K562 (cell line): ENCODE results near the gene UGT1A10. TPM values are rescaled to one million over a fixed set of nuclear protein-coding genes. Genes with fewer than 3 reads are reported as not detected.

Experiments
- ATAC-seq: fragments of 200-7000 bp; cut with Tn5 transposase; 3 replicates; pipeline ENCODE4 v1.9.1; 2020; ENCODE audit warnings: moderate library complexity
- BruUV-seq: library from RNA; stranded (reverse); fragments of 400-500 nt; replicated peaks from 2 replicates; lab custom pipeline; 2021; lab: Mats Ljungman, UMichigan
- CTCF ChIA-PET: fragments of 300-600 bp; formaldehyde crosslinking; extraction: SDS; loops from one replicate; lab custom pipeline; 2021; ENCODE audit warnings: low intra/inter-chr PET ratio; lab: Yijun Ruan, JAX
- POLR2A ChIA-PET: fragments of 300-600, 350-650 bp; sonication (Branson Sonifier 250); formaldehyde crosslinking; extraction: SDS; loops from one replicate; lab custom pipeline; 2021; ENCODE audit warnings: antibody characterized with exemption, inconsistent platforms; lab: Yijun Ruan, JAX
- DNase-seq, 4 experiments: peaks; one replicate each; pipeline versions ENCODE4 v3.0.0 to v3.0.0-alpha.2; 2011 to 2018; ENCODE audit warnings: low spot score in 3 of 4, mixed read lengths in 3 of 4; ENCODE audit errors: extremely low read depth in 1 of 4
- FAIRE-seq: peaks from 2 replicates; lab custom pipeline; 2011; peaks lifted over from hg19 to GRCh38; lab: Jason Lieb, UNC
- H2AFZ ChIP-seq: 2 replicates; pipeline ENCODE4 v1.6.0; 2011; ENCODE audit warnings: low read depth, low read length, control low read depth, inconsistent platforms
- H3K27ac ChIP-seq: fragments of 200-600 bp; 3 replicates; pipeline ENCODE4 v1.8.0; 2011; ENCODE audit warnings: low read depth, mild to moderate bottlenecking, control low read depth, inconsistent platforms, low read length, moderate library complexity, mixed read lengths; ENCODE audit errors: extremely low read depth
- H3K27me3 ChIP-seq, 2 experiments: fragments of 300-600 bp in 1 of 2; 2 replicates in 1 of 2; 3 replicates in 1 of 2; pipeline versions ENCODE4 v1.6.0 to v1.8.0; 2011; ENCODE audit warnings: inconsistent platforms in 2 of 2, low read length in 2 of 2, mild to moderate bottlenecking in 1 of 2, mixed read lengths in 1 of 2, moderate library complexity in 1 of 2; ENCODE audit not compliant: control insufficient read depth in 2 of 2, insufficient read depth in 2 of 2
- H3K36me3 ChIP-seq: fragments of 300-600 bp; 3 replicates; pipeline ENCODE4 v1.8.0; 2011; ENCODE audit warnings: mild to moderate bottlenecking, low read length, inconsistent platforms; ENCODE audit not compliant: control insufficient read depth, insufficient read depth
- H3K4me1 ChIP-seq, 2 experiments: fragments of 200-600 bp in 1 of 2; replicated peaks in 1 of 2; 2 replicates in 1 of 2; 3 replicates in 1 of 2; pipeline versions ENCODE4 v1.5.1 to v1.8.0; 2011; ENCODE audit warnings: inconsistent platforms in 2 of 2, low read length in 2 of 2, mild to moderate bottlenecking in 1 of 2, mixed read lengths in 1 of 2, moderate library complexity in 1 of 2; ENCODE audit not compliant: control insufficient read depth in 2 of 2, insufficient read depth in 2 of 2
- H3K4me2 ChIP-seq: 2 replicates; pipeline ENCODE4 v1.6.1; 2011; ENCODE audit warnings: low read length, control low read depth, inconsistent platforms, mixed read lengths; ENCODE audit not compliant: insufficient read depth
- H3K4me3 ChIP-seq: fragments of 200-600 bp; sonication (generic), shearing (Covaris generic); 2 replicates; pipeline ENCODE4 v1.5.1; 2016; ENCODE audit warnings: control low read depth, inconsistent platforms
- H3K79me2 ChIP-seq: fragments of 200-600 bp; 3 replicates; pipeline ENCODE4 v1.8.0; 2011; ENCODE audit warnings: low read length, inconsistent platforms; ENCODE audit not compliant: control insufficient read depth, insufficient read depth
- H3K9ac ChIP-seq, 2 experiments: 2 replicates each; pipeline versions ENCODE4 v1.6.0 to v1.6.1; 2011; ENCODE audit warnings: low read depth in 2 of 2, low read length in 2 of 2, control low read depth in 1 of 2, inconsistent platforms in 1 of 2, mild to moderate bottlenecking in 1 of 2, mixed read lengths in 1 of 2; ENCODE audit not compliant: insufficient read depth in 1 of 2
- H3K9me1 ChIP-seq: one replicate; pipeline ENCODE4 v1.6.0; 2011; ENCODE audit warnings: inconsistent platforms, mild to moderate bottlenecking, low read length, moderate library complexity; ENCODE audit not compliant: control insufficient read depth, insufficient read depth
- H3K9me3 ChIP-seq: replicated peaks from 2 replicates; pipeline ENCODE4 v1.5.1; 2011; ENCODE audit warnings: low read depth, low read length, inconsistent platforms; ENCODE audit not compliant: control insufficient read depth, insufficient read depth
- H4K20me1 ChIP-seq: replicated peaks from 2 replicates; pipeline ENCODE4 v1.6.1; 2011; ENCODE audit warnings: low read length, inconsistent platforms, mixed read lengths; ENCODE audit not compliant: control insufficient read depth, insufficient read depth
- BCL6 ChIP-seq: fragments of 250-450 bp; sonication (Bioruptor Pico); IDR thresholded peaks from 2 replicates; pipeline ENCODE4 v1.4.0; 2020
- DMBX1 ChIP-seq: fragments of 250-450 bp; sonication (Bioruptor Pico); IDR thresholded peaks from 2 replicates; pipeline ENCODE4 v1.8.0; 2022; ENCODE audit warnings: inconsistent platforms, mild to moderate bottlenecking, moderate library complexity, borderline replicate concordance
- FUS ChIP-seq: fragments of 200-400 bp; formaldehyde crosslinking; optimal IDR thresholded peaks from 2 replicates; pipeline ENCODE3; 2017; ENCODE audit warnings: low read depth, low read length
- KDM2B ChIP-seq: fragments of 250-450 bp; sonication (Bioruptor Pico); IDR thresholded peaks from 2 replicates; pipeline ENCODE4 v1.8.0; 2021; ENCODE audit warnings: mild to moderate bottlenecking, moderate library complexity
- NELFE ChIP-seq: IDR thresholded peaks from 2 replicates; pipeline ENCODE4 v1.6.1; 2011; ENCODE audit warnings: mild to moderate bottlenecking; ENCODE audit not compliant: insufficient read depth, insufficient read length
- PHTF2 ChIP-seq: fragments of 250-450 bp; sonication (Bioruptor Pico); IDR thresholded peaks from 2 replicates; pipeline ENCODE4 v1.5.0; 2021; ENCODE audit warnings: mild to moderate bottlenecking
- RB1 ChIP-seq: fragments of 450-650 bp; IDR thresholded peaks from 2 replicates; pipeline ENCODE4 v1.6.1; 2017; ENCODE audit warnings: low read depth, mild to moderate bottlenecking
- RNF2 ChIP-seq: sonication (generic); IDR thresholded peaks from 2 replicates; pipeline ENCODE4 v1.6.1; 2016
- SMAD3 ChIP-seq: fragments of 450-650 bp; formaldehyde crosslinking; conservative IDR thresholded peaks from 2 replicates; pipeline ENCODE4 v1.4.0; 2020; ENCODE audit warnings: mild to moderate bottlenecking
- ZNF717 ChIP-seq: fragments of 250-450 bp; sonication (Bioruptor Pico); IDR thresholded peaks from 2 replicates; pipeline ENCODE4 v1.5.0; 2021
- WGBS: fragments of 100-300 bp; shearing (Covaris generic); methylation state at CpG from one replicate; pipeline ENCODE4 v1.1.6; 2016; ENCODE audit warnings: low coverage, mixed read lengths; ENCODE audit not compliant: insufficient coverage; ENCODE audit errors: missing lambda C conversion rate; 5-methylcytosine and 5-hydroxymethylcytosine counted together
- in situ Hi-C: fragments of 300-500 bp; cut with MboI; formaldehyde crosslinking; loops from 4 replicates; pipeline ENCODE4 v1.15.0; 2018; ENCODE audit warnings: inconsistent platforms, mixed read lengths
- intact Hi-C: fragments of 100-400 bp; cut with micrococcal nuclease; formaldehyde crosslinking; loops from 2 replicates; pipeline ENCODE4 v1.14.2; 2022
- polyA plus RNA-seq, 8 experiments: library from polyadenylated mRNA; depleted of rRNA in 4 of 8; stranded (reverse) in 5 of 8; unstranded in 3 of 8; fragments of >200 nt; fragmentation: Nextera tagmentation in 2 of 8; fragmentation: Illumina TruSeq in 1 of 8; extraction: Ambion mirVana in 2 of 8; extraction: Trizol in 1 of 8; gene quantifications; 2 replicates each; pipeline versions ENCODE4 v1.2.1 to v1.2.3, GENCODE V29; 2011 to 2014; ENCODE audit warnings: inconsistent platforms in 1 of 8, missing spikeins in 1 of 8
- total RNA-seq, 7 experiments: library from RNA; depleted of rRNA in 6 of 7; stranded (reverse); fragments of >200 nt in 6 of 7; fragmentation: Illumina TruSeq in 2 of 7; extraction: Trizol in 2 of 7; gene quantifications; 2 replicates each; pipeline versions ENCODE4 v1.2.1 to v1.2.3, GENCODE V29; 2011 to 2021; ENCODE audit warnings: low replicate concordance in 1 of 7
- TF ChIP-seq, protein P1 (sequence below): sonication (generic); formaldehyde crosslinking; IDR thresholded peaks from 2 replicates; pipeline ENCODE4 v1.8.0; 2023; ENCODE audit warnings: mild to moderate bottlenecking, missing genetic modification reagents

The UGT1A10 gene
- total and polyA plus RNA-seq, 9 of the 15 experiments (the other 6 are each of a cell fraction or from before 2014, with no cell fraction given): not detected

DNA sequence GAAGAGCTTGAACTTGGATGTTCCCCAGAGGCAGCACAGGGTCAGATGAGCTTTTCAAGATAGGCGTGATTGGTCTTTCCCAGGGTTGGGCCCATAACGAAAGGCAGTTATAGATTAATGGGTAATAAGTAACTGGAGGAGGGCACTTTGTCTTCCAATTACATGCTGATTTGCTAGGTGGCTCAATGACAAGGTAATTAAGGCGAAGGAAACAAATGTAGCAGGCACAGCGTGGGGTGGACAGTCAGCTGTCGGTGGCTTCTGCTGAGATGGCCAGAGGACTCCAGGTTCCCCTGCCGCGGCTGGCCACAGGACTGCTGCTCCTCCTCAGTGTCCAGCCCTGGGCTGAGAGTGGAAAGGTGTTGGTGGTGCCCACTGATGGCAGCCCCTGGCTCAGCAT is 82.3 kb downstream of the UGT1A10 start, which contains the start of gene UGT1A4:
Gene UGT1A4, plus strand, starts transcription at position 185 of the 400 bp plus-strand sequence. Its CDS starts 85 bp downstream, at position 270.
- no peak within 1 kb of the TSS for H3K9ac ChIP-seq
- in situ Hi-C loops: no loop called here
- H3K9me1 ChIP-seq: no peaks in the 10 kb centered on the region
- intact Hi-C loops: loop anchor here (10.0 kb wide), 1 partner anchor 134 kb away; no protein-coding TSS in a partner anchor
- H3K36me3 ChIP-seq: no peaks in the 10 kb centered on the region
- POLR2A ChIA-PET: no interaction called here
- CTCF ChIA-PET: no interaction called here
- H2AFZ ChIP-seq: no peak within 1 kb of the TSS
- no peak within 1 kb of the TSS for H3K4me2 ChIP-seq
- ATAC-seq (no peak), FAIRE-seq (no peak), DNase-seq (no peak)
- H4K20me1 ChIP-seq: no peaks in the 10 kb centered on the region
- WGBS: 13% methylated on average over 7 of the region's 7 CpGs
- TF ChIP-seq PHTF2 (no peak), DMBX1 (no peak), NELFE (no peak), RNF2 (no peak), FUS (no peak), RB1 (no peak), KDM2B (CRISPR knock-in tag) (no peak), BCL6 (CRISPR knock-in tag) (no peak), ZNF717 (CRISPR knock-in tag) (no peak), SMAD3 (no peak)
- TF ChIP-seq, protein P1, sequence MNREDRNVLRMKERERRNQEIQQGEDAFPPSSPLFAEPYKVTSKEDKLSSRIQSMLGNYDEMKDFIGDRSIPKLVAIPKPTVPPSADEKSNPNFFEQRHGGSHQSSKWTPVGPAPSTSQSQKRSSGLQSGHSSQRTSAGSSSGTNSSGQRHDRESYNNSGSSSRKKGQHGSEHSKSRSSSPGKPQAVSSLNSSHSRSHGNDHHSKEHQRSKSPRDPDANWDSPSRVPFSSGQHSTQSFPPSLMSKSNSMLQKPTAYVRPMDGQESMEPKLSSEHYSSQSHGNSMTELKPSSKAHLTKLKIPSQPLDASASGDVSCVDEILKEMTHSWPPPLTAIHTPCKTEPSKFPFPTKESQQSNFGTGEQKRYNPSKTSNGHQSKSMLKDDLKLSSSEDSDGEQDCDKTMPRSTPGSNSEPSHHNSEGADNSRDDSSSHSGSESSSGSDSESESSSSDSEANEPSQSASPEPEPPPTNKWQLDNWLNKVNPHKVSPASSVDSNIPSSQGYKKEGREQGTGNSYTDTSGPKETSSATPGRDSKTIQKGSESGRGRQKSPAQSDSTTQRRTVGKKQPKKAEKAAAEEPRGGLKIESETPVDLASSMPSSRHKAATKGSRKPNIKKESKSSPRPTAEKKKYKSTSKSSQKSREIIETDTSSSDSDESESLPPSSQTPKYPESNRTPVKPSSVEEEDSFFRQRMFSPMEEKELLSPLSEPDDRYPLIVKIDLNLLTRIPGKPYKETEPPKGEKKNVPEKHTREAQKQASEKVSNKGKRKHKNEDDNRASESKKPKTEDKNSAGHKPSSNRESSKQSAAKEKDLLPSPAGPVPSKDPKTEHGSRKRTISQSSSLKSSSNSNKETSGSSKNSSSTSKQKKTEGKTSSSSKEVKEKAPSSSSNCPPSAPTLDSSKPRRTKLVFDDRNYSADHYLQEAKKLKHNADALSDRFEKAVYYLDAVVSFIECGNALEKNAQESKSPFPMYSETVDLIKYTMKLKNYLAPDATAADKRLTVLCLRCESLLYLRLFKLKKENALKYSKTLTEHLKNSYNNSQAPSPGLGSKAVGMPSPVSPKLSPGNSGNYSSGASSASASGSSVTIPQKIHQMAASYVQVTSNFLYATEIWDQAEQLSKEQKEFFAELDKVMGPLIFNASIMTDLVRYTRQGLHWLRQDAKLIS (CRISPR knock-in tag): no peak
- peaks cover 0 to 10% of the 10 kb centered on the region in 2 experiments; a peak in 2 of 5 replicates for H3K27me3 ChIP-seq
- H3K4me3 ChIP-seq: no peak within 1 kb of the TSS
- H3K27ac ChIP-seq: no peak within 1 kb of the TSS
- no peaks in the 10 kb centered on the region for H3K4me1 ChIP-seq
- no peaks in the 10 kb centered on the region for H3K9me3 ChIP-seq
- no peaks in the 10 kb centered on the region for H3K79me2 ChIP-seq
- no TSS peak for BruUV-seq
